ENCODE results near the gene GLDN. TPM values are rescaled to one million over a fixed set of nuclear protein-coding genes. Genes with fewer than 3 reads are reported as not detected.
"Not testable (repeated sequence)": the region's sequence is repeated elsewhere in the genome, so short reads cannot be mapped to it uniquely, and the experiment has no call there.

The GLDN gene
- total RNA-seq, 4 donors from 2014 or later: 2.2 to 9.9 (median 4.3) TPM

DNA sequence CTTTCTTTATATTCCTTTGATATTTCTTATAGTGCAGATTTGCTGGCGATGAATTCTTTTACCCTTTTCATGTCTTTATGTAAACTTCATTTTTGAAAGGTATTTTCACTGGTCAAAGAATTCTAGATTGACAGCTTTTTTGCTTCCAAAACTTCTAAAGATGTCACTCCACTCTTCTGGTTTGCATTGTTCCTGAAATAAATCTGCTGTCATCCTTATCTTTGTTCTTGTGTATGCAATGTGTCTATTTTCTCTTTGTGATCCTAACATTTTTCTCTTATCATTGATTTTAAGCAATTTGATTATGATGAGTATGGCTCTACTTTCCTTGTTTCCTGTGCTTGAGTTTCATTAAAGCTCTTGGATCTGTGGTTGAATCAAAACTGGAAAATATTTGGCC, 103.4 kb downstream of the GLDN start:
- Histone ChIP-seq H3K27ac (replicated peaks in 1 of 4) (no peak overlapping the region), H3K9me3 (no peaks in the 10 kb centered on the region), H3K4me1 (no peaks in the 10 kb centered on the region), H3K4me3 (no peak overlapping the region), H3K27me3 (no peaks in the 10 kb centered on the region), H3K36me3 (peaks cover 16 to 40% (median 17%) of the 10 kb centered on the region in 4 donors)
- 100% methylated on average over 1 of the region's 1 CpG for WGBS
- intact Hi-C loops (cut with DNase I): no loop called here
- TF ChIP-seq POLR2AphosphoS5 (IDR thresholded peaks at IDR 0.05) (no peak), POLR2A (IDR thresholded peaks at IDR 0.05; ENCODE audit: low read depth) (no peak), CTCF (IDR thresholded peaks at IDR 0.05) (no peak), EP300 (IDR thresholded peaks at IDR 0.05) (no peak)
- DNase-seq (ENCODE audit: extremely low spot score): no peak

- H3K9me3 ChIP-seq; H3K4me3 ChIP-seq; H3K27ac ChIP-seq (replicated peaks in 1 of 4); intact Hi-C loops (cut with DNase I); DNase-seq (ENCODE audit: extremely low spot score); H3K27me3 ChIP-seq; H3K4me1 ChIP-seq: not testable (repeated sequence)
- 100% methylated on average over 5 of the region's 5 CpGs for WGBS
- peaks cover 20 to 54% (median 22%) of the 10 kb centered on the region in 4 donors for H3K36me3 ChIP-seq
These were observed 104.7 kb downstream of the GLDN start for GRCh38 chr15:51446029-51446744.

GRCh38 chr15:51447855-51448621, 106.6 kb downstream of the GLDN start:
- 88% methylated on average over 4 of the region's 4 CpGs for WGBS
- H3K9me3 ChIP-seq: no peaks in the 10 kb centered on the region
- no peak for TF ChIP-seq POLR2A (IDR thresholded peaks at IDR 0.05; ENCODE audit: low read depth)
- no peak for TF ChIP-seq EP300 (IDR thresholded peaks at IDR 0.05)
- TF ChIP-seq POLR2AphosphoS5 (IDR thresholded peaks at IDR 0.05): no peak
- TF ChIP-seq CTCF (IDR thresholded peaks at IDR 0.05): no peak
- no peak overlapping the region for H3K27ac ChIP-seq (replicated peaks in 1 of 4)
- no peaks in the 10 kb centered on the region for H3K4me1 ChIP-seq
- DNase-seq (ENCODE audit: extremely low spot score): no peak
- H3K36me3 ChIP-seq: peaks cover 20 to 73% (median 26%) of the 10 kb centered on the region in 4 donors
- no peaks in the 10 kb centered on the region for H3K27me3 ChIP-seq
- intact Hi-C loops (cut with DNase I): no loop called here
- H3K4me3 ChIP-seq: no peak overlapping the region

DNA sequence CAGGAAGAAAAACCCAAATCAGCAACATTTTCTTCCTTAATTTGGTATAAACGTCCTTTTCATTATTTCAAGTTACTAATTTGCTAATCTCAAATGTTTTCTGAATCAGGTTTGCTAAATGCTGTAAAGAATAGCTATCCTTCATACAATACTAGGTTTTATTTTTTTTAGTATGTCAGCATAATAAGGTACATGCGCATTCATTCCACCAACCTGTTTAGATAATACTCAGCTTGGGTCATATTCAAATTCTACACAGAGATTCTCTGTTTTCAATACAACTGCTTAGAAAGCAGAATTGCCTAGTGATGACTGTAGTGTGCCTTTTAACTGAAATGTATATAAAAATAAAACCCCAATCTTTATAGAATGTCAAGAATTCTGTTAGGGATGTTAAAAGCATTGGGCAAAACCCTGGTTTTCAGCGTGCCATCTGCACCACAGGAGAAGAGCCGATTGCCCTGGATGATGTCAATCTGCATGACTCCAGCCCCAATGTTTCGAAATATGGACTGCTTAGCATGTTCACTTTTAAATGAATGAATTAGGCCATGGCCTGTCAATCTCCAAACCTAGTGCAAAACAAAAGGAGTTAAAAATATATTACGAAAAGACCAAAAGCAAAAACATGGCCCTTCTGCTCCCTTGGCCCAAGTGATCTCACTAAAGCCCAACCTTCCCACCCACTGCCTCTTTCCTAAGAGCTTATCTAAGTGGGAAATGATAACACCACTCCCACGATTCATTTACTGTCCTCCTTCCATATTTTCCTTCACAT, 107.4 kb downstream of the GLDN start:
- no peak overlapping the region for H3K4me3 ChIP-seq
- H3K27ac ChIP-seq (replicated peaks in 1 of 4): no peak overlapping the region
- TF ChIP-seq CTCF (IDR thresholded peaks at IDR 0.05): no peak
- TF ChIP-seq POLR2A (IDR thresholded peaks at IDR 0.05; ENCODE audit: low read depth): no peak
- intact Hi-C loops (cut with DNase I): no loop called here
- no peak for DNase-seq (ENCODE audit: extremely low spot score)
- peaks cover 20 to 80% (median 26%) of the 10 kb centered on the region in 4 donors for H3K36me3 ChIP-seq
- no peaks in the 10 kb centered on the region for H3K9me3 ChIP-seq
- H3K27me3 ChIP-seq: no peaks in the 10 kb centered on the region
- H3K4me1 ChIP-seq: no peaks in the 10 kb centered on the region
- 84% methylated on average over 7 of the region's 7 CpGs for WGBS

DNA sequence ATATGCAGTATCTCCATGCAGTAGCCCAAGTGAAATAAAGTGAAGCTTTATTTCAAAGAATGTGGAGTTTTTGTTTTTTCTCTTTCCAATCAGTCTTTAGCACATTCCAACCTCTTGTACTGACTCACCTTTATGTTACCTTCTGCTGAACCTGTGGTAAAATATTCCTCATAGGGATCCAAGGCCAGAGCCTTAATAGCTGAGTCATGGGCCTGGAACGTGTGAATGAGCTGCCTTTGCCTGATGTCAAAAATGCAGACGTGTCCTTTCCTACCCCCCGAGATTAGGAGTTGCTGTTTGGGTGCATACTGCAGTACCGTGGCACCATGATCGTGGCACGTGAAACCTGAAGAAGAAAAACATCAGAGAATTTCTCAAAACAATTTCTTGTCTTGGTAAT, 108.5 kb downstream of the GLDN start:
- TF ChIP-seq POLR2AphosphoS5 (IDR thresholded peaks at IDR 0.05) (no peak), POLR2A (IDR thresholded peaks at IDR 0.05; ENCODE audit: low read depth) (no peak), CTCF (IDR thresholded peaks at IDR 0.05) (no peak), EP300 (IDR thresholded peaks at IDR 0.05) (no peak)
- H3K27me3 ChIP-seq: no peaks in the 10 kb centered on the region
- no peak overlapping the region for H3K4me3 ChIP-seq
- H3K9me3 ChIP-seq: no peaks in the 10 kb centered on the region
- H3K36me3 ChIP-seq: peaks cover 23 to 90% (median 31%) of the 10 kb centered on the region in 4 donors
- no peaks in the 10 kb centered on the region for H3K4me1 ChIP-seq
- intact Hi-C loops (cut with DNase I): no loop called here
- DNase-seq (ENCODE audit: extremely low spot score): no peak
- no peak overlapping the region for H3K27ac ChIP-seq (replicated peaks in 1 of 4)
- 87% methylated on average over 6 of the region's 6 CpGs for WGBS
